HepG2 (cell line): ENCODE results near the gene FOXN3. TPM values are rescaled to one million over a fixed set of nuclear protein-coding genes. Genes with fewer than 3 reads are reported as not detected.

Source experiments
- ATAC-seq: fragments of 200-7000 bp; cut with Tn5 transposase; 3 replicates; pipeline ENCODE4 v1.9.1; 2020; ENCODE audit warnings: mild to moderate bottlenecking, moderate library complexity
- BruUV-seq: library from RNA; stranded (reverse); fragments of 400-500 nt; replicated peaks from 2 replicates; lab custom pipeline; 2021; lab: Mats Ljungman, UMichigan
- CTCF ChIA-PET: fragments of 300-600 bp; formaldehyde crosslinking; extraction: SDS; loops from one replicate; lab custom pipeline; 2021; ENCODE audit warnings: low total read pairs, inconsistent platforms, low intra/inter-chr PET ratio; lab: Yijun Ruan, JAX
- POLR2A ChIA-PET: fragments of 350-600 bp; sonication (Branson Sonifier 250); formaldehyde crosslinking; loops from one replicate; lab custom pipeline; 2020; ENCODE audit warnings: antibody characterized with exemption, inconsistent platforms; lab: Yijun Ruan, JAX
- DNase-seq: peaks from one replicate; pipeline ENCODE4 v3.0.0-alpha.2; 2015; ENCODE audit warnings: low spot score
- FAIRE-seq: peaks from 3 replicates; lab custom pipeline; 2011; peaks lifted over from hg19 to GRCh38; lab: Jason Lieb, UNC
- H2AFZ ChIP-seq: one replicate; pipeline ENCODE4 v1.6.1; 2011; ENCODE audit warnings: low read length, inconsistent platforms
- H3K27ac ChIP-seq: fragments of 300-600 bp; 3 replicates; pipeline ENCODE4 v1.8.0; 2011; ENCODE audit warnings: mixed run types, mild to moderate bottlenecking, mixed read lengths, low read length, inconsistent platforms; ENCODE audit not compliant: insufficient read depth; ENCODE audit errors: extremely low read length
- H3K27me3 ChIP-seq, 2 experiments: fragments of 200-600 bp in 1 of 2; 2 replicates in 1 of 2; 3 replicates in 1 of 2; pipeline versions ENCODE4 v1.6.0 to v1.8.0; 2011; ENCODE audit warnings: low read length in 2 of 2, mild to moderate bottlenecking in 2 of 2, moderate library complexity in 2 of 2, inconsistent platforms in 1 of 2; ENCODE audit not compliant: insufficient read depth in 2 of 2, control insufficient read depth in 1 of 2
- H3K36me3 ChIP-seq, 2 experiments: fragments of 200-600 bp in 1 of 2; replicated peaks in 1 of 2; 2 replicates in 1 of 2; 3 replicates in 1 of 2; pipeline versions ENCODE4 v1.5.1 to v1.8.0; 2011; ENCODE audit warnings: low read length in 2 of 2, inconsistent platforms in 1 of 2; ENCODE audit not compliant: insufficient read depth in 2 of 2, control insufficient read depth in 1 of 2
- H3K4me1 ChIP-seq: 2 replicates; pipeline ENCODE4 v1.5.1; 2012; ENCODE audit warnings: low read length, inconsistent platforms; ENCODE audit not compliant: insufficient read depth
- H3K4me2 ChIP-seq: 2 replicates; pipeline ENCODE4 v1.6.0; 2011; ENCODE audit warnings: low read depth, low read length, inconsistent platforms
- H3K4me3 ChIP-seq, 3 experiments: fragments of 200-600 bp in 1 of 3; sonication (generic), shearing (Covaris generic) in 1 of 3; replicated peaks in 1 of 3; 2 replicates each; pipeline ENCODE4 v1.5.1; 2011 to 2016; ENCODE audit warnings: low read length in 3 of 3, inconsistent platforms in 2 of 3, low read depth in 2 of 3, mild to moderate bottlenecking in 2 of 3, control low read depth in 1 of 3, mixed read lengths in 1 of 3; ENCODE audit not compliant: insufficient read depth in 1 of 3
- H3K79me2 ChIP-seq: one replicate; pipeline ENCODE4 v1.6.1; 2011; ENCODE audit warnings: low read length, inconsistent platforms; ENCODE audit not compliant: insufficient read depth
- H3K9ac ChIP-seq: 2 replicates; pipeline ENCODE4 v1.6.0; 2011; ENCODE audit warnings: mild to moderate bottlenecking, low read depth, low read length, inconsistent platforms; ENCODE audit not compliant: insufficient read depth
- H3K9me3 ChIP-seq: 2 replicates; pipeline ENCODE4 v1.5.1; 2012; ENCODE audit warnings: mild to moderate bottlenecking, low read length
- H4K20me1 ChIP-seq: 2 replicates; pipeline ENCODE4 v1.6.0; 2011; ENCODE audit warnings: inconsistent platforms, mild to moderate bottlenecking, low read length, moderate library complexity; ENCODE audit not compliant: insufficient read depth
- HNRNPK ChIP-seq: fragments of 200-400 bp; formaldehyde crosslinking; IDR thresholded peaks from 2 replicates; pipeline ENCODE4 v1.6.1; 2018; ENCODE audit warnings: low read length, low read depth, moderate library complexity, mild to moderate bottlenecking; ENCODE audit not compliant: poor library complexity, severe bottlenecking
- IRX3 ChIP-seq: sonication (generic); formaldehyde crosslinking; IDR thresholded peaks from 2 replicates; pipeline ENCODE4 v1.8.1; 2023; ENCODE audit warnings: mild to moderate bottlenecking, low read depth, missing genetic modification reagents, borderline replicate concordance
- PHF5A ChIP-seq: IDR thresholded peaks from one replicate; pipeline ENCODE4 v1.6.1; 2018; ENCODE audit warnings: low read depth, missing genetic modification reagents; ENCODE audit not compliant: unreplicated experiment
- POGZ ChIP-seq: sonication (generic); formaldehyde crosslinking; IDR thresholded peaks from 2 replicates; pipeline ENCODE4 v1.4.0; 2020; ENCODE audit warnings: mild to moderate bottlenecking, missing genetic modification reagents
- POLR2AphosphoS5 ChIP-seq: IDR thresholded peaks from 2 replicates; pipeline ENCODE4 v1.6.1; 2012; ENCODE audit warnings: low read depth, low read length
- RAD51 ChIP-seq: fragments of 450-650 bp; IDR thresholded peaks from 2 replicates; pipeline ENCODE4 v1.6.1; 2016; ENCODE audit warnings: borderline replicate concordance
- RFX5 ChIP-seq: IDR thresholded peaks from 2 replicates; pipeline ENCODE4 v1.6.1; 2011; ENCODE audit warnings: low read depth, low read length, improper control_type of control experiment
- ZFP36L2 ChIP-seq: sonication (generic); formaldehyde crosslinking; IDR thresholded peaks from 2 replicates; pipeline ENCODE4 v1.4.0; 2020; ENCODE audit warnings: missing genetic modification reagents
- ZFY ChIP-seq: sonication (generic); formaldehyde crosslinking; IDR thresholded peaks from 2 replicates; pipeline ENCODE4 v1.4.0; 2020; ENCODE audit warnings: missing genetic modification reagents
- ZNF205 ChIP-seq: IDR thresholded peaks from 2 replicates; pipeline ENCODE4 v1.6.1; 2018; ENCODE audit warnings: missing biosample characterization, missing genetic modification reagents
- ZNF773 ChIP-seq: sonication (generic); formaldehyde crosslinking; IDR thresholded peaks from 2 replicates; pipeline ENCODE4 v1.4.0; 2020; ENCODE audit warnings: missing genetic modification reagents, borderline replicate concordance
- ZNF782 ChIP-seq: sonication (generic); formaldehyde crosslinking; IDR thresholded peaks from 2 replicates; pipeline ENCODE4 v1.4.0; 2020; ENCODE audit warnings: missing genetic modification reagents, mild to moderate bottlenecking, borderline replicate concordance
- WGBS: methylation state at CpG from one replicate; pipeline ENCODE4 v1.1.6; 2017; ENCODE audit warnings: low lambda C conversion rate; 5-methylcytosine and 5-hydroxymethylcytosine counted together
- in situ Hi-C: cut with HindIII; loops from 2 replicates; pipeline ENCODE4 v1.10.0; 2017; ENCODE audit warnings: low pct_unique_long_range_greater_than_20kb; ENCODE audit not compliant: extremely low pct_ligation_motif_present
- intact Hi-C: fragments of 100-400 bp; cut with micrococcal nuclease; formaldehyde crosslinking; loops from one replicate; pipeline ENCODE4 v1.10.0; 2022; ENCODE audit not compliant: unreplicated experiment
- polyA plus RNA-seq, 8 experiments: library from polyadenylated mRNA; depleted of rRNA in 3 of 8; stranded (reverse) in 7 of 8; unstranded in 1 of 8; fragments of >200 nt; fragmentation: Illumina TruSeq in 4 of 8; extraction: Trizol in 4 of 8; gene quantifications; 2 replicates each; pipeline versions ENCODE4 v1.2.1 to v1.2.3, GENCODE V29; 2011 to 2016; ENCODE audit warnings: low read depth in 4 of 8, missing spikeins in 1 of 8, mixed read lengths in 1 of 8; ENCODE audit not compliant: insufficient read depth in 1 of 8
- total RNA-seq, 5 experiments: library from RNA; depleted of rRNA; stranded (reverse); fragments of >200 nt; fragmentation: Illumina TruSeq; extraction: Trizol; gene quantifications; 2 replicates each; pipeline ENCODE4 v1.2.3, GENCODE V29; 2016; ENCODE audit warnings: low read depth in 1 of 5
- TF ChIP-seq, protein P1 (sequence below), 2 experiments: sonication (generic) in 1 of 2; formaldehyde crosslinking in 1 of 2; IDR thresholded peaks; 2 replicates each; pipeline versions ENCODE4 v1.6.1 to v1.9.0; 2014 to 2022; ENCODE audit warnings: antibody characterized with exemption in 1 of 2, borderline replicate concordance in 1 of 2, inconsistent platforms in 1 of 2, low read depth in 1 of 2, missing genetic modification reagents in 1 of 2
- TF ChIP-seq, protein P2 (sequence below): sonication (generic); formaldehyde crosslinking; IDR thresholded peaks from 2 replicates; pipeline ENCODE4 v1.5.1; 2020; ENCODE audit warnings: mild to moderate bottlenecking, missing genetic modification reagents, moderate library complexity

FOXN3 gene
- total and polyA plus RNA-seq, 2 of the 13 experiments (the other 11 are each of a cell fraction or from before 2014, with no cell fraction given) = 32.4 to 70.2 TPM

DNA sequence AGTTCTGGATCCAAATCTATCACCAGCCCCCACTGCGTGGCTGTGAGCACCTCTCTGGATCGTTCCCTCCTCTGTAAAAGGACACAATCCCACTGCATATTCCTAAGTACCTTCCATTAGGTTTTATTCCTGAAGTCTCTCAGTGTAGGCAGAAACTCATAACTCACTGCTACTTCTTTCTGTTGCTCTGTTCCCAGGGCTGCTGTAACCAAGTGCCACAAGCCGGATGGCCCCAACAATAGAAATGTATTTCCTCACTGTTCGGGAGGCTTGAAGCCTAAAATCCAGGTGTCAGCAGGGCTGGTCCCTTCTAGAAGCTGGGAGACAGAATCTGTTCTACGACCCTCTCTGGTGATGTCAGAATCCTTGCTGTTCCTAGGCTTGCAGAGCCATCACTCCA is 24.9 kb downstream of the FOXN3 start (continued):
- TF ChIP-seq, protein P1, sequence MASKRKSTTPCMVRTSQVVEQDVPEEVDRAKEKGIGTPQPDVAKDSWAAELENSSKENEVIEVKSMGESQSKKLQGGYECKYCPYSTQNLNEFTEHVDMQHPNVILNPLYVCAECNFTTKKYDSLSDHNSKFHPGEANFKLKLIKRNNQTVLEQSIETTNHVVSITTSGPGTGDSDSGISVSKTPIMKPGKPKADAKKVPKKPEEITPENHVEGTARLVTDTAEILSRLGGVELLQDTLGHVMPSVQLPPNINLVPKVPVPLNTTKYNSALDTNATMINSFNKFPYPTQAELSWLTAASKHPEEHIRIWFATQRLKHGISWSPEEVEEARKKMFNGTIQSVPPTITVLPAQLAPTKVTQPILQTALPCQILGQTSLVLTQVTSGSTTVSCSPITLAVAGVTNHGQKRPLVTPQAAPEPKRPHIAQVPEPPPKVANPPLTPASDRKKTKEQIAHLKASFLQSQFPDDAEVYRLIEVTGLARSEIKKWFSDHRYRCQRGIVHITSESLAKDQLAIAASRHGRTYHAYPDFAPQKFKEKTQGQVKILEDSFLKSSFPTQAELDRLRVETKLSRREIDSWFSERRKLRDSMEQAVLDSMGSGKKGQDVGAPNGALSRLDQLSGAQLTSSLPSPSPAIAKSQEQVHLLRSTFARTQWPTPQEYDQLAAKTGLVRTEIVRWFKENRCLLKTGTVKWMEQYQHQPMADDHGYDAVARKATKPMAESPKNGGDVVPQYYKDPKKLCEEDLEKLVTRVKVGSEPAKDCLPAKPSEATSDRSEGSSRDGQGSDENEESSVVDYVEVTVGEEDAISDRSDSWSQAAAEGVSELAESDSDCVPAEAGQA (IDR thresholded peaks at IDR 0.05; ENCODE audit: low read depth) = no peak
- TF ChIP-seq, protein P1 (CRISPR knock-in tag; IDR thresholded peaks at IDR 0.05; ENCODE audit: borderline replicate concordance) = no peak
- TF ChIP-seq ZFP36L2 (CRISPR knock-in tag) = no peak
- no peak for TF ChIP-seq ZNF205 (CRISPR knock-in tag)
- no peak for TF ChIP-seq ZNF773 (CRISPR knock-in tag)
- no peak for TF ChIP-seq POGZ (CRISPR knock-in tag)
- no peak for TF ChIP-seq ZNF782

DNA sequence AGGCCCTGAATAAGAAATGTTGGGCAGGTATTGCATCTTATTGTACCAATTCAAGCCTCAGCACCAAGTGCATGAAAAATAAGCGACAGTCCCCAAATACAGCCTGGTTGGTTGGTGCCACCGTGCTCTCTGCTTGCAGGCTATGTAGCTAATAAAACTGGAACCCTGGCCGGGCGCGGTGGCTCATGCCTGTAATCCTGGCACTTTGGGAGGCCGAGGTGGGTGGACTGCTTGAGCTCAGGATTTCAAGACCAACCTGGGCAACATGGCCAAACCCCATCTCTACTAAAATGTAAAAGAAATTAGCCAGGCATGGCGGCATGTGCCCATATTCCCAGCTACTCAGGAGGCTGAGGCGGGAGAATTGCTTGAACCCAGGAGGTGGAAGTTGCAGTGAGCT is 25.5 kb downstream of the FOXN3 start:
- WGBS = 86% methylated on average over 2 of the region's 8 CpGs
- POLR2A ChIA-PET = no interaction called here
- TF ChIP-seq HNRNPK (no peak), IRX3 (CRISPR knock-in tag) (no peak), RAD51 (no peak), ZFY (no peak), RFX5 (no peak), PHF5A (no peak), POLR2AphosphoS5 (no peak)
- TF ChIP-seq, protein P2, sequence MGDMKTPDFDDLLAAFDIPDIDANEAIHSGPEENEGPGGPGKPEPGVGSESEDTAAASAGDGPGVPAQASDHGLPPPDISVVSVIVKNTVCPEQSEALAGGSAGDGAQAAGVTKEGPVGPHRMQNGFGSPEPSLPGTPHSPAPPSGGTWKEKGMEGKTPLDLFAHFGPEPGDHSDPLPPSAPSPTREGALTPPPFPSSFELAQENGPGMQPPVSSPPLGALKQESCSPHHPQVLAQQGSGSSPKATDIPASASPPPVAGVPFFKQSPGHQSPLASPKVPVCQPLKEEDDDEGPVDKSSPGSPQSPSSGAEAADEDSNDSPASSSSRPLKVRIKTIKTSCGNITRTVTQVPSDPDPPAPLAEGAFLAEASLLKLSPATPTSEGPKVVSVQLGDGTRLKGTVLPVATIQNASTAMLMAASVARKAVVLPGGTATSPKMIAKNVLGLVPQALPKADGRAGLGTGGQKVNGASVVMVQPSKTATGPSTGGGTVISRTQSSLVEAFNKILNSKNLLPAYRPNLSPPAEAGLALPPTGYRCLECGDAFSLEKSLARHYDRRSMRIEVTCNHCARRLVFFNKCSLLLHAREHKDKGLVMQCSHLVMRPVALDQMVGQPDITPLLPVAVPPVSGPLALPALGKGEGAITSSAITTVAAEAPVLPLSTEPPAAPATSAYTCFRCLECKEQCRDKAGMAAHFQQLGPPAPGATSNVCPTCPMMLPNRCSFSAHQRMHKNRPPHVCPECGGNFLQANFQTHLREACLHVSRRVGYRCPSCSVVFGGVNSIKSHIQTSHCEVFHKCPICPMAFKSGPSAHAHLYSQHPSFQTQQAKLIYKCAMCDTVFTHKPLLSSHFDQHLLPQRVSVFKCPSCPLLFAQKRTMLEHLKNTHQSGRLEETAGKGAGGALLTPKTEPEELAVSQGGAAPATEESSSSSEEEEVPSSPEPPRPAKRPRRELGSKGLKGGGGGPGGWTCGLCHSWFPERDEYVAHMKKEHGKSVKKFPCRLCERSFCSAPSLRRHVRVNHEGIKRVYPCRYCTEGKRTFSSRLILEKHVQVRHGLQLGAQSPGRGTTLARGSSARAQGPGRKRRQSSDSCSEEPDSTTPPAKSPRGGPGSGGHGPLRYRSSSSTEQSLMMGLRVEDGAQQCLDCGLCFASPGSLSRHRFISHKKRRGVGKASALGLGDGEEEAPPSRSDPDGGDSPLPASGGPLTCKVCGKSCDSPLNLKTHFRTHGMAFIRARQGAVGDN (CRISPR knock-in tag) = peak; percentile 64

More for the DNA sequence above, 25.5 kb downstream of the FOXN3 start:
- no peaks in the 10 kb centered on the region for H3K9me3 ChIP-seq
- no peak overlapping the region for H2AFZ ChIP-seq
- peaks cover 4% of the 10 kb centered on the region for H4K20me1 ChIP-seq
- DNase-seq (no peak), FAIRE-seq (no peak), ATAC-seq (peak; percentile 43)
- H3K27ac ChIP-seq = peak overlapping the region; percentile 87
- H3K9ac ChIP-seq = peak overlapping the region; percentile 60
- peaks cover 89% of the 10 kb centered on the region for H3K79me2 ChIP-seq
- BruUV-seq = no TSS peak
- CTCF ChIA-PET = no interaction called here
- no peak overlapping the region; a peak in 2 of 6 replicates for H3K4me3 ChIP-seq
- intact Hi-C loops (loop anchor here (1.0 to 2.0 kb wide), 2 partner anchors 41 to 149 kb away; no protein-coding TSS in a partner anchor), in situ Hi-C loops (no loop called here)
- H3K4me1 ChIP-seq = peaks cover 98% of the 10 kb centered on the region
- no peaks in the 10 kb centered on the region for H3K27me3 ChIP-seq
- H3K4me2 ChIP-seq = peak overlapping the region; percentile 71
- H3K36me3 ChIP-seq = peaks cover 9 to 32% of the 10 kb centered on the region in 2 experiments
